Rectal smooth muscle tissue (tissue), 1 donor: Measurements from ENCODE around the gene MKLN1.

ENCODE experiments used
- H3K27ac ChIP-seq: one replicate; pipeline ENCODE4 v1.7.0; 2013; ENCODE audit warnings: low read depth, low read length, inconsistent platforms
- H3K27me3 ChIP-seq: one replicate; pipeline ENCODE4 v1.7.0; 2013; ENCODE audit warnings: low read length; ENCODE audit not compliant: control insufficient read depth, insufficient read depth
- H3K36me3 ChIP-seq: one replicate; pipeline ENCODE4 v1.7.0; 2013; ENCODE audit warnings: low read length; ENCODE audit not compliant: control insufficient read depth, insufficient read depth
- H3K4me1 ChIP-seq: one replicate; pipeline ENCODE4 v1.7.0; 2013; ENCODE audit warnings: low read length; ENCODE audit not compliant: control insufficient read depth, insufficient read depth
- H3K4me3 ChIP-seq: one replicate; pipeline ENCODE4 v1.7.0; 2013; ENCODE audit warnings: low read length
- H3K9ac ChIP-seq: one replicate; pipeline ENCODE4 v1.7.0; 2013; ENCODE audit warnings: low read length

MKLN1 gene

GRCh38 chr7:131327626-131328376 lies at the start of gene MKLN1:
MKLN1 (plus strand) TSS chr7:131327876; CDS start chr7:131327900, 24 bp downstream.
- Histone ChIP-seq H3K36me3 (no peaks in the 10 kb centered on the region), H3K9ac (peak within 1 kb of the TSS; percentile 82), H3K4me1 (peaks cover 14% of the 10 kb centered on the region), H3K4me3 (peak within 1 kb of the TSS; percentile 96), H3K27me3 (no peaks in the 10 kb centered on the region), H3K27ac (peak within 1 kb of the TSS; percentile 97)

DNA sequence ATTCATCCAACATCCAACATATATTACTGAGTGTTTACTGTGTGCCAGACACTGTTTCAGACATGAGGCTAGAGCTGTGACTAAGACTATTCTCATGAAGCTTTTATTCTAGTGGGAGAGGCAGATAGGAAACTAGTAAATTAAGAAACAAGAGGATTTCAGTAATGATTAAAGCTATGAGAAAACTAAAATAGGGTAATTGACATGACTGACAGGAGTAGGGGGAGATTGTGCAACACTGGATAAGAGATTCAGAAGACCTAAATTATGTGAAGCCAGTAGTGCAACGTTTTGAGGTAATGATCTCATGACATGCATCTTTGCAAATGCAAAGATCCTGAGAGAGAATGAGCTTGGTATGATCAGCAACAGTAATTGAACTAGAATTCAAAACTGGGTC lies 48.6 kb upstream of the MKLN1 start:
- H3K27ac ChIP-seq: no peak overlapping the region
- no peaks in the 10 kb centered on the region for H3K4me1 ChIP-seq
- H3K36me3 ChIP-seq: no peaks in the 10 kb centered on the region
- no peak overlapping the region for H3K9ac ChIP-seq
- H3K27me3 ChIP-seq: no peaks in the 10 kb centered on the region
- no peak overlapping the region for H3K4me3 ChIP-seq

DNA sequence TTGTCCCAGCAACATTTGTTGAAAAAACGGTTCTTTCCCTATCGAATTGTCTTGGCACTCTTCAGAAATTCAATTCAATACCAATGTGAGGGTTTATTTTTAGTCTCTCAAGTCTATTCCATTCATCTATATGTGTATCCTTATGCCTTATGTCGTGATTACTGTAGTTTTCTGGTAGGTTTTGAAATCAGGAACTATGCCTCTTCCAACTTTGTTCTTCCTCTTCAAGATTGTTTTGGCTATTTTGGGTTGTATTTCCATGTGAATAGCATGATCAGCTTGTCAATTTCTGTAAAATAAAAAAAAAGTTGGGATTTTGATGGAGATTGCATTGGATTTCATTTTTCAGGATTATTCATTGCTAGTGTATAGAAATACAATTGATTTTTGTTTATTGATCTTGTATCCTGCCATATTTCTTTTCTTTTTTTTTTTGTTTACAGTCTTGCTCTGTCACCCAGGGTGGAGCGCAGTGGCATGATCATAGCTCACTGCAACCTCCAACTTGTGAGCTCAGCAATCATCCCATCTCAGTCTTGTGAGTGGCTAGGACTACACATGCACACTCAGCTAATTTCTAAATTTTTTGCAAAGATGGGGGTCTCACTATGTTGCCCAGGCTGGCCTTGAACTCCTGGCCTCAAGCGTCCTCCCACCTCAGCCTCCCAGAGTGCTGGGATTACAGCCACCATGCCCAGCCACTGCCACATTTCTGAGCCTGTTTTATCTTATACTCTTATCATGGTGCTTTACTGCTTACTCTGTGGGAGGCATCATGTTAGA lies 46.2 kb upstream of the MKLN1 start:
- H3K36me3 ChIP-seq: no peaks in the 10 kb centered on the region

DNA sequence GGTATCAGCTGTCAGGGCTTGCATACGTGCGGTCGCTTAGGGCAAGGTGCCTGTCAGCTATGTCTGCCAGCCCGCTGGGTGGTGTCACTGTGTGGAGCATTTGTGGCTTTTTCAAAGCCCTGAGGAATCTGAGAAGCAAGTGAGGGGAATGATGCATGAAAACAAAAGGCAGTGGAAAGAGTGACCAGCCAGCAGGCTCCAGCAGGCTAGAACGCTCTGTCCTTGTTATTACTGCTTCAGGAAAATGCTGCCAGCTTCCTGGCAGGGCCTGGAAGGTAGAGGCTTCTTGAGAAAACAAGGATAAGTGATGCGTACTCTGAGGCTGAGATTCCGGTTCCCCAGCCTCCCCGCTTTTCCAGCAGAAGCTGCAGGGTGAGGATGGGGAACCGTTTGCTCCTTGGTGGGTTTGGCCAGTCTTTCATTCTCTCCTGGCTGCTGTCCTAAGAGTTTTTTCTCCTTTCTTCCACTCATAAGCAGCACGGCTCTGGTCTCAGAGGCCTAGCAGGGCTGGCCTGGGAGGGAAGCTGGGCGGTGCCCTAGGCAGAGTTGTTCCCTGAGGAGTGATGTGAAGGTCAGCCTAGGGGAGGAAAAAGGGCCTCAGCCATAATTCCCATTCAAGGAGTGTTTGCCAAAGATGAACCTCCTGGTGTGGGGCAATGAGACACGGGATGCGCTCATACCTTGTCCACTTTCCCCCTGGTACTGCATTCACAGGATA lies 42.8 kb upstream of the MKLN1 start:
- Histone ChIP-seq H3K9ac (no peak overlapping the region), H3K36me3 (no peaks in the 10 kb centered on the region), H3K4me3 (no peak overlapping the region), H3K4me1 (peaks cover 4% of the 10 kb centered on the region), H3K27me3 (no peaks in the 10 kb centered on the region), H3K27ac (peak overlapping the region; percentile 38)

More for the DNA sequence above, 46.2 kb upstream of the MKLN1 start:
- Histone ChIP-seq H3K27me3 (no peaks in the 10 kb centered on the region), H3K9ac (no peak overlapping the region), H3K4me1 (peaks cover 4% of the 10 kb centered on the region), H3K27ac (no peak overlapping the region), H3K4me3 (no peak overlapping the region)

DNA sequence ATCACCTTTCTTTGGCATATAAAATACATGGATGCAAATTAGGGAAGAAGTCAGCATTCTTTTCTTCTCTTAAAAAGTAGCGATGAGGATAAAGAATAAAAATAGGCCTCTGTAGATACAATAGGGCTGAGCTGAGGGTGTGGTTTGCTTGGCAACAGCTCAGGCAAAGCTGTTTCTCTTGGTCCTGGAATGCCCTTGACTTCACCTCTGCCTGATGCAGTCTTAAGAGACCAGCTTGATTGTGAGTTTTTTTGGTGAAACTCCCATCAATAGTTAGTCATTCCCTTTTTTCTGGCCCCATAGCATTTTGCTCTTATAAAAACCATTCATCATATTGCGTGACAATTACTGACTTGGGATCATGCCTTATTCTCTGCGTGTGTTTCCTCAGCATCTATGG lies 42.1 kb upstream of the MKLN1 start:
- Histone ChIP-seq H3K4me3 (no peak overlapping the region), H3K27ac (peak overlapping the region; percentile 38), H3K27me3 (no peaks in the 10 kb centered on the region), H3K4me1 (peaks cover 4% of the 10 kb centered on the region), H3K9ac (no peak overlapping the region), H3K36me3 (no peaks in the 10 kb centered on the region)

DNA sequence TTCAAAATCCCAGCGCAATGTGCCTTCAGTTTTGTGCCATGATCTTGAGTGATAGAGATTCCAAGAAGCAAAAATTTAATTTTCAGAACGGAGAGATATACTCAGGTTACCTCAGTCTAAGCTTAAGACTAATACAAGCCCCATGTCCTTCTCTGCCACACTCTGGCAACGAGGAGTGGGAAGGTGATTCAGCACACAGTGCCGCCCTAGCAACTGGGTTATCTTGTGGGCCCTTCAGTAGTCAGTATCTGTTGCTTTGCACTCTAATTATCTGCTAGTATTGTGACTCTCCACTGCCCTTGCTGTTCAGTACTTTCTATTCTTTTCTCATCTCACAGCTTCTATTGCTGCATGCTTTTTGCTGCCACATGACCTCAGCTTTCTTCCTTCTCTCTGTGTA lies 39.2 kb upstream of the MKLN1 start:
- Histone ChIP-seq H3K36me3 (no peaks in the 10 kb centered on the region), H3K4me1 (peaks cover 4% of the 10 kb centered on the region), H3K4me3 (no peak overlapping the region), H3K27ac (no peak overlapping the region), H3K27me3 (no peaks in the 10 kb centered on the region), H3K9ac (no peak overlapping the region)

DNA sequence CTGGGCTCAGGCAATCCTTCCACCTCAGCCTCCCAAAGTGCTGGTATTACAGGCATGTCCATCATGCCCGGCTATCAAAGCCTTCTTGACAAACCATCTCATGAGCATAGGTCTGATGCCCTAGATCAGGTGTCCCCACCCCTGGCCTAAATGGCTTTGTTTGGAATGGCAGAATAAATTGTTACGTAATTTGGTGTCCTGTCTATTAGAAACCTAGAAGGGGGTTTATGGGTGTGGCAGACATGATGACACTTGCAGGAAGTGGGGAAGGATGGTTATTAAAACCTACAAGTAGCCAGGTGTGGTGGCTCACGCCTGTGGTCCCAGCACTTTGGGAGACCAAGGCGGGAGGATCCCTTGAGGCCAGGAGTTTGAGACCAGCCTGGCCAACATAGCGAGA lies 38.6 kb upstream of the MKLN1 start:
- no peak overlapping the region for H3K27ac ChIP-seq
- no peak overlapping the region for H3K9ac ChIP-seq
- H3K4me3 ChIP-seq: no peak overlapping the region
- H3K27me3 ChIP-seq: no peaks in the 10 kb centered on the region
- peaks cover 4% of the 10 kb centered on the region for H3K4me1 ChIP-seq
- no peaks in the 10 kb centered on the region for H3K36me3 ChIP-seq

GRCh38 chr7:131292141-131292905 lies 35.4 kb upstream of the MKLN1 start:
- no peak overlapping the region for H3K4me3 ChIP-seq
- no peaks in the 10 kb centered on the region for H3K4me1 ChIP-seq
- H3K27ac ChIP-seq: no peak overlapping the region
- H3K9ac ChIP-seq: no peak overlapping the region
- no peaks in the 10 kb centered on the region for H3K36me3 ChIP-seq
- no peaks in the 10 kb centered on the region for H3K27me3 ChIP-seq

GRCh38 chr7:131293018-131293417 lies 34.7 kb upstream of the MKLN1 start:
- H3K36me3 ChIP-seq: no peaks in the 10 kb centered on the region
- no peak overlapping the region for H3K27ac ChIP-seq
- no peak overlapping the region for H3K9ac ChIP-seq
- no peaks in the 10 kb centered on the region for H3K4me1 ChIP-seq
- no peaks in the 10 kb centered on the region for H3K27me3 ChIP-seq
- H3K4me3 ChIP-seq: no peak overlapping the region

- Histone ChIP-seq H3K27me3 (no peaks in the 10 kb centered on the region), H3K36me3 (no peaks in the 10 kb centered on the region), H3K4me3 (no peak overlapping the region), H3K9ac (no peak overlapping the region), H3K4me1 (no peaks in the 10 kb centered on the region), H3K27ac (no peak overlapping the region)
Measured at GRCh38 chr7:131294553-131294952, 33.1 kb upstream of the MKLN1 start.

DNA sequence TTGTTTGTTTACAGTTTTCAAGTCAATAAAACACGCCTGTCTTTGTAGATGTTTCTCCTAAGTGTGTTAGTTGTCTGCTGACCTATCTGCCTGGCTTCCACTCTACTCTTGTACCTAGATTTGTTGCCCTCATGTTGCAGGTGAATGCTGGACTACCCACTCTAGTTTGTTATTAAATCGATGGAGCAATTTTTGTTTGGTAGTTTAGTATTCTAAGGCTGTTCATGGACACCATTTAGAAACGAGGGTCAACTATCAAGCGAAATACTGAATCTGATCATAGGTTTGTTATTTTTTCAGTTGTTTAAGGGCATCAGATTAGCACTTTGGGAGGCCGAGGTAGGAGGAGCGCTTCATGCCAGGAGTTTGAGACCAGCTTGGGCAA lies 29.1 kb upstream of the MKLN1 start:
- Histone ChIP-seq H3K27ac (no peak overlapping the region), H3K4me3 (no peak overlapping the region), H3K27me3 (no peaks in the 10 kb centered on the region), H3K4me1 (no peaks in the 10 kb centered on the region), H3K9ac (no peak overlapping the region), H3K36me3 (no peaks in the 10 kb centered on the region)

GRCh38 chr7:131299074-131299473 lies 28.6 kb upstream of the MKLN1 start:
- no peaks in the 10 kb centered on the region for H3K36me3 ChIP-seq
- H3K27ac ChIP-seq: no peak overlapping the region
- H3K9ac ChIP-seq: no peak overlapping the region
- no peaks in the 10 kb centered on the region for H3K27me3 ChIP-seq
- no peaks in the 10 kb centered on the region for H3K4me1 ChIP-seq
- H3K4me3 ChIP-seq: no peak overlapping the region
